K562 (cell line): ENCODE results near the gene AMPD3. TPM values are rescaled to one million over a fixed set of nuclear protein-coding genes. Genes with fewer than 3 reads are reported as not detected.

Experiments used
- ATAC-seq: fragments of 200-7000 bp; cut with Tn5 transposase; 3 replicates; pipeline ENCODE4 v1.9.1; 2020; ENCODE audit warnings: moderate library complexity
- BruUV-seq: library from RNA; stranded (reverse); fragments of 400-500 nt; replicated peaks from 2 replicates; lab custom pipeline; 2021; lab: Mats Ljungman, UMichigan
- CTCF ChIA-PET: fragments of 300-600 bp; formaldehyde crosslinking; extraction: SDS; loops from one replicate; lab custom pipeline; 2021; ENCODE audit warnings: low intra/inter-chr PET ratio; lab: Yijun Ruan, JAX
- POLR2A ChIA-PET: fragments of 300-600, 350-650 bp; sonication (Branson Sonifier 250); formaldehyde crosslinking; extraction: SDS; loops from one replicate; lab custom pipeline; 2021; ENCODE audit warnings: antibody characterized with exemption, inconsistent platforms; lab: Yijun Ruan, JAX
- DNase-seq, 4 experiments: peaks; one replicate each; pipeline versions ENCODE4 v3.0.0 to v3.0.0-alpha.2; 2011 to 2018; ENCODE audit warnings: low spot score in 3 of 4, mixed read lengths in 3 of 4; ENCODE audit errors: extremely low read depth in 1 of 4
- FAIRE-seq: peaks from 2 replicates; lab custom pipeline; 2011; peaks lifted over from hg19 to GRCh38; lab: Jason Lieb, UNC
- H2AFZ ChIP-seq: 2 replicates; pipeline ENCODE4 v1.6.0; 2011; ENCODE audit warnings: low read depth, low read length, control low read depth, inconsistent platforms
- H3K27ac ChIP-seq: fragments of 200-600 bp; 3 replicates; pipeline ENCODE4 v1.8.0; 2011; ENCODE audit warnings: low read depth, mild to moderate bottlenecking, control low read depth, inconsistent platforms, low read length, moderate library complexity, mixed read lengths; ENCODE audit errors: extremely low read depth
- H3K27me3 ChIP-seq, 2 experiments: fragments of 300-600 bp in 1 of 2; 2 replicates in 1 of 2; 3 replicates in 1 of 2; pipeline versions ENCODE4 v1.6.0 to v1.8.0; 2011; ENCODE audit warnings: inconsistent platforms in 2 of 2, low read length in 2 of 2, mild to moderate bottlenecking in 1 of 2, mixed read lengths in 1 of 2, moderate library complexity in 1 of 2; ENCODE audit not compliant: control insufficient read depth in 2 of 2, insufficient read depth in 2 of 2
- H3K36me3 ChIP-seq: fragments of 300-600 bp; 3 replicates; pipeline ENCODE4 v1.8.0; 2011; ENCODE audit warnings: mild to moderate bottlenecking, low read length, inconsistent platforms; ENCODE audit not compliant: control insufficient read depth, insufficient read depth
- H3K4me1 ChIP-seq, 2 experiments: fragments of 200-600 bp in 1 of 2; replicated peaks in 1 of 2; 2 replicates in 1 of 2; 3 replicates in 1 of 2; pipeline versions ENCODE4 v1.5.1 to v1.8.0; 2011; ENCODE audit warnings: inconsistent platforms in 2 of 2, low read length in 2 of 2, mild to moderate bottlenecking in 1 of 2, mixed read lengths in 1 of 2, moderate library complexity in 1 of 2; ENCODE audit not compliant: control insufficient read depth in 2 of 2, insufficient read depth in 2 of 2
- H3K4me2 ChIP-seq: 2 replicates; pipeline ENCODE4 v1.6.1; 2011; ENCODE audit warnings: low read length, control low read depth, inconsistent platforms, mixed read lengths; ENCODE audit not compliant: insufficient read depth
- H3K4me3 ChIP-seq: fragments of 200-600 bp; sonication (generic), shearing (Covaris generic); 2 replicates; pipeline ENCODE4 v1.5.1; 2016; ENCODE audit warnings: control low read depth, inconsistent platforms
- H3K79me2 ChIP-seq: fragments of 200-600 bp; 3 replicates; pipeline ENCODE4 v1.8.0; 2011; ENCODE audit warnings: low read length, inconsistent platforms; ENCODE audit not compliant: control insufficient read depth, insufficient read depth
- H3K9ac ChIP-seq, 2 experiments: 2 replicates each; pipeline versions ENCODE4 v1.6.0 to v1.6.1; 2011; ENCODE audit warnings: low read depth in 2 of 2, low read length in 2 of 2, control low read depth in 1 of 2, inconsistent platforms in 1 of 2, mild to moderate bottlenecking in 1 of 2, mixed read lengths in 1 of 2; ENCODE audit not compliant: insufficient read depth in 1 of 2
- H3K9me1 ChIP-seq: one replicate; pipeline ENCODE4 v1.6.0; 2011; ENCODE audit warnings: inconsistent platforms, mild to moderate bottlenecking, low read length, moderate library complexity; ENCODE audit not compliant: control insufficient read depth, insufficient read depth
- H3K9me3 ChIP-seq: replicated peaks from 2 replicates; pipeline ENCODE4 v1.5.1; 2011; ENCODE audit warnings: low read depth, low read length, inconsistent platforms; ENCODE audit not compliant: control insufficient read depth, insufficient read depth
- H4K20me1 ChIP-seq: replicated peaks from 2 replicates; pipeline ENCODE4 v1.6.1; 2011; ENCODE audit warnings: low read length, inconsistent platforms, mixed read lengths; ENCODE audit not compliant: control insufficient read depth, insufficient read depth
- BCLAF1 ChIP-seq, 2 experiments: fragments of 450-650 bp in 1 of 2; IDR thresholded peaks; 2 replicates each; pipeline ENCODE4 v1.6.1; 2011 to 2017; ENCODE audit warnings: low read depth in 2 of 2, antibody characterized with exemption in 1 of 2, borderline replicate concordance in 1 of 2, low read length in 1 of 2, mild to moderate bottlenecking in 1 of 2, mixed read lengths in 1 of 2; ENCODE audit not compliant: control insufficient read depth in 1 of 2
- CBX1 ChIP-seq: sonication (generic); IDR thresholded peaks from 2 replicates; pipeline ENCODE4 v1.6.1; 2016; ENCODE audit warnings: antibody characterized with exemption, low read depth, mild to moderate bottlenecking
- CEBPB ChIP-seq: fragments of 450-650 bp; IDR thresholded peaks from 2 replicates; pipeline ENCODE4 v1.6.1; 2016; ENCODE audit warnings: missing genetic modification characterization, missing compliant biosample characterization
- CHD2 ChIP-seq: IDR thresholded peaks from 2 replicates; pipeline ENCODE4 v1.6.1; 2011; ENCODE audit warnings: low read depth, low read length
- PHTF2 ChIP-seq: fragments of 250-450 bp; sonication (Bioruptor Pico); IDR thresholded peaks from 2 replicates; pipeline ENCODE4 v1.5.0; 2021; ENCODE audit warnings: mild to moderate bottlenecking
- SOX6 ChIP-seq: fragments of 450-650 bp; IDR thresholded peaks from 2 replicates; pipeline ENCODE4 v1.6.1; 2014; ENCODE audit warnings: mild to moderate bottlenecking
- SRSF9 ChIP-seq: fragments of 200-400 bp; formaldehyde crosslinking; IDR thresholded peaks from 2 replicates; pipeline ENCODE4 v1.6.1; 2017; ENCODE audit warnings: low read depth, low read length, borderline replicate concordance
- TFAP4 ChIP-seq: sonication (generic); formaldehyde crosslinking; IDR thresholded peaks from 2 replicates; pipeline ENCODE4 v1.8.0; 2022; ENCODE audit warnings: missing genetic modification reagents, mild to moderate bottlenecking, moderate library complexity, borderline replicate concordance
- ZNF316 ChIP-seq: fragments of 450-650 bp; IDR thresholded peaks from 2 replicates; pipeline ENCODE4 v1.6.1; 2016
- ZNF668 ChIP-seq: fragments of 250-450 bp; sonication (Bioruptor Pico); IDR thresholded peaks from 2 replicates; pipeline ENCODE4 v1.8.0; 2022; ENCODE audit warnings: mild to moderate bottlenecking, inconsistent platforms
- WGBS: fragments of 100-300 bp; shearing (Covaris generic); methylation state at CpG from one replicate; pipeline ENCODE4 v1.1.6; 2016; ENCODE audit warnings: low coverage, mixed read lengths; ENCODE audit not compliant: insufficient coverage; ENCODE audit errors: missing lambda C conversion rate; 5-methylcytosine and 5-hydroxymethylcytosine counted together
- in situ Hi-C: fragments of 300-500 bp; cut with MboI; formaldehyde crosslinking; loops from 4 replicates; pipeline ENCODE4 v1.15.0; 2018; ENCODE audit warnings: inconsistent platforms, mixed read lengths
- intact Hi-C: fragments of 100-400 bp; cut with micrococcal nuclease; formaldehyde crosslinking; loops from 2 replicates; pipeline ENCODE4 v1.14.2; 2022
- polyA plus RNA-seq, 8 experiments: library from polyadenylated mRNA; depleted of rRNA in 4 of 8; stranded (reverse) in 5 of 8; unstranded in 3 of 8; fragments of >200 nt; fragmentation: Nextera tagmentation in 2 of 8; fragmentation: Illumina TruSeq in 1 of 8; extraction: Ambion mirVana in 2 of 8; extraction: Trizol in 1 of 8; gene quantifications; 2 replicates each; pipeline versions ENCODE4 v1.2.1 to v1.2.3, GENCODE V29; 2011 to 2014; ENCODE audit warnings: inconsistent platforms in 1 of 8, missing spikeins in 1 of 8
- total RNA-seq, 7 experiments: library from RNA; depleted of rRNA in 6 of 7; stranded (reverse); fragments of >200 nt in 6 of 7; fragmentation: Illumina TruSeq in 2 of 7; extraction: Trizol in 2 of 7; gene quantifications; 2 replicates each; pipeline versions ENCODE4 v1.2.1 to v1.2.3, GENCODE V29; 2011 to 2021; ENCODE audit warnings: low replicate concordance in 1 of 7
- TF ChIP-seq, protein P1 (sequence below): fragments of 250-450 bp; sonication (Bioruptor Pico); IDR thresholded peaks from 2 replicates; pipeline ENCODE4 v1.8.0; 2022; ENCODE audit warnings: inconsistent platforms, mild to moderate bottlenecking, moderate library complexity, borderline replicate concordance

Gene AMPD3
- total and polyA plus RNA-seq, 9 of the 15 experiments (the other 6 are each of a cell fraction or from before 2014, with no cell fraction given) = 4.4 to 23.6 (median 11.2) TPM

DNA sequence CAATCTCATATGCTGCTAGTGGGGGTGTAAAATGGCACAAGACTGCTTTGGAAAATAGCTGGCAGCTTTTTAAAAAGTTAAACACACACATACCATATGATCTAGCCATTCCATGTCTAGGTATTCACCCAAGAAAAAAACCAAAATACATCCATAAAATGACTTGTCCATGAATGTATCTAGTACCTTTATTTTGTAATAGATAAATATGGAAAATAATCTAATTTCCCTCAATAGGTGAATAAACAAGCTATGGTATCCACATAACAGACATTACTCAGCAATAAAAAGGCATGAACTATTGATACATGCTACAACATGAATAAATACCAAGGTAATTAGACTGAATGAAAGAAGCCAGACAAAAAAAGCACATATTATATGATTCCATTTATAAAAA is 63.1 kb downstream of the AMPD3 start:
- Histone ChIP-seq H3K79me2 (no peaks in the 10 kb centered on the region), H4K20me1 (no peaks in the 10 kb centered on the region), H3K9me3 (no peaks in the 10 kb centered on the region), H3K4me2 (no peak overlapping the region), H3K27ac (no peak overlapping the region), H3K9ac (no peak overlapping the region), H3K27me3 (no peaks in the 10 kb centered on the region), H3K36me3 (peaks cover 55% of the 10 kb centered on the region), H3K4me3 (no peak overlapping the region), H3K9me1 (no peaks in the 10 kb centered on the region), H3K4me1 (0 out of 5 replicates have a peak, but pooled peaks cover 0 to 3% of the 10 kb centered on the region in 2 experiments), H2AFZ (no peak overlapping the region)
- ChIA-PET POLR2A (no interaction called here), CTCF (no interaction called here)
- no peak for DNase-seq
- BruUV-seq = no TSS peak
- FAIRE-seq = no peak
- TF ChIP-seq CEBPB (tag) (no peak), ZNF316 (peak; percentile 51)
- intact Hi-C loops = loop anchor here (5.0 kb wide), 1 partner anchor 219 kb away; no protein-coding TSS in a partner anchor
- no peak for ATAC-seq
- in situ Hi-C loops = loop anchor here (25.0 kb wide), 1 partner anchor 219 kb away; no protein-coding TSS in a partner anchor

GRCh38 chr11:10518891-10519290 is 63.8 kb downstream of the AMPD3 start:
- no peak for ATAC-seq
- no TSS peak for BruUV-seq
- Histone ChIP-seq H3K9me3 (no peaks in the 10 kb centered on the region), H3K36me3 (peaks cover 58% of the 10 kb centered on the region), H3K27me3 (no peaks in the 10 kb centered on the region), H3K4me1 (0 out of 5 replicates have a peak, but pooled peaks cover 0 to 4% of the 10 kb centered on the region in 2 experiments), H3K9ac (no peak overlapping the region), H3K4me3 (no peak overlapping the region), H3K9me1 (no peaks in the 10 kb centered on the region), H3K79me2 (no peaks in the 10 kb centered on the region), H3K27ac (no peak overlapping the region), H3K4me2 (no peak overlapping the region), H2AFZ (no peak overlapping the region), H4K20me1 (no peaks in the 10 kb centered on the region)
- in situ Hi-C loops (loop anchor here (25.0 kb wide), 1 partner anchor 218 kb away; no protein-coding TSS in a partner anchor), intact Hi-C loops (loop anchor here (5.0 kb wide), 1 partner anchor 218 kb away; no protein-coding TSS in a partner anchor)
- ChIA-PET POLR2A (interaction anchor here (0.6 kb wide), 1 partner anchor 554 kb away, joined by 3 read pairs; no protein-coding TSS in a partner anchor), CTCF (no interaction called here)
- DNase-seq = no peak
- no peak for FAIRE-seq
- WGBS = 89% methylated on average over 2 of the region's 2 CpGs
- TF ChIP-seq CBX1 = no peak
- TF ChIP-seq TFAP4 (CRISPR knock-in tag) = no peak
- no peak for TF ChIP-seq PHTF2 (CRISPR knock-in tag)
- TF ChIP-seq, protein P1, sequence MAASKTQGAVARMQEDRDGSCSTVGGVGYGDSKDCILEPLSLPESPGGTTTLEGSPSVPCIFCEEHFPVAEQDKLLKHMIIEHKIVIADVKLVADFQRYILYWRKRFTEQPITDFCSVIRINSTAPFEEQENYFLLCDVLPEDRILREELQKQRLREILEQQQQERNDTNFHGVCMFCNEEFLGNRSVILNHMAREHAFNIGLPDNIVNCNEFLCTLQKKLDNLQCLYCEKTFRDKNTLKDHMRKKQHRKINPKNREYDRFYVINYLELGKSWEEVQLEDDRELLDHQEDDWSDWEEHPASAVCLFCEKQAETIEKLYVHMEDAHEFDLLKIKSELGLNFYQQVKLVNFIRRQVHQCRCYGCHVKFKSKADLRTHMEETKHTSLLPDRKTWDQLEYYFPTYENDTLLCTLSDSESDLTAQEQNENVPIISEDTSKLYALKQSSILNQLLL (CRISPR knock-in tag) = no peak
- TF ChIP-seq ZNF668 (CRISPR knock-in tag) = no peak
- no peak for TF ChIP-seq SRSF9
- TF ChIP-seq BCLAF1 (IDR thresholded peaks at IDR 0.05; ENCODE audit: borderline replicate concordance in 1 of 2, control insufficient read depth in 1 of 2, low read depth in 2 of 2, low read length in 1 of 2) = no peak
- no peak for TF ChIP-seq SOX6
- TF ChIP-seq CHD2 = no peak
